Activated CD4-positive, alpha-beta memory T cell treated with anti-CD3 and anti-CD28 coated beads for 36 hours (primary cell): ENCODE data around the gene FAM53A. TPM values are rescaled to one million over a fixed set of nuclear protein-coding genes. Genes with fewer than 3 reads are reported as not detected.

Experiments used
- CTCF ChIA-PET: fragments of 350-600 bp; sonication (Branson Sonifier 250); formaldehyde crosslinking; loops from one replicate; lab custom pipeline; 2021; ENCODE audit warnings: antibody characterized with exemption, inconsistent platforms; lab: Charles Lee
- POLR2A ChIA-PET: fragments of 350-600 bp; sonication (Branson Sonifier 250); formaldehyde crosslinking; loops from one replicate; lab custom pipeline; 2021; ENCODE audit warnings: antibody characterized with exemption; lab: Charles Lee
- DNase-seq: peaks from one replicate; pipeline ENCODE4 v3.0.0-alpha.2; 2020
- H3K27ac Mint-ChIP-seq: one replicate; pipeline ENCODE4 v1.8.0; 2021; ENCODE audit warnings: mixed read lengths
- H3K27me3 Mint-ChIP-seq: one replicate; pipeline ENCODE4 v1.8.0; 2021; ENCODE audit warnings: mixed read lengths
- H3K36me3 Mint-ChIP-seq: one replicate; pipeline ENCODE4 v1.8.0; 2021; ENCODE audit warnings: mixed read lengths
- H3K4me1 Mint-ChIP-seq: one replicate; pipeline ENCODE4 v1.8.0; 2021; ENCODE audit warnings: low read depth, mixed read lengths
- H3K4me3 Mint-ChIP-seq: one replicate; pipeline ENCODE4 v1.8.0; 2021; ENCODE audit warnings: mild to moderate bottlenecking, mixed read lengths
- H3K9me3 Mint-ChIP-seq: one replicate; pipeline ENCODE4 v1.8.0; 2021; ENCODE audit warnings: mixed read lengths
- intact Hi-C: fragments of 100-400 bp; cut with micrococcal nuclease; formaldehyde crosslinking; loops from one replicate; pipeline ENCODE4 v1.15.1; 2023
- total RNA-seq, 2 experiments: library from RNA; stranded (reverse); gene quantifications; one replicate each; pipeline ENCODE4 v1.2.3, GENCODE V29; 2021

FAM53A gene, protein sequence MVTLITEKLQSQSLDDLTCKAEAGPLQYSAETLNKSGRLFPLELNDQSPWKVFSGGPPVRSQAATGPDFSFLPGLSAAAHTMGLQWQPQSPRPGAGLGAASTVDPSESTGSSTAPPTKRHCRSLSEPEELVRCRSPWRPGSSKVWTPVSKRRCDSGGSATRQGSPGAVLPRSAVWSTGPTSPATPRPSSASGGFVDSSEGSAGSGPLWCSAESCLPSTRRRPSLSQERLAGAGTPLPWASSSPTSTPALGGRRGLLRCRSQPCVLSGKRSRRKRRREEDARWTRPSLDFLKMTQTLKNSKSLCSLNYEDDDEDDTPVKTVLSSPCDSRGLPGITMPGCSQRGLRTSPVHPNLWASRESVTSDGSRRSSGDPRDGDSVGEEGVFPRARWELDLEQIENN
- total RNA-seq: 1 to 10 TPM; 1.3 to 1.4 TPM

- peak; percentile 26 for DNase-seq
- H3K27me3 Mint-ChIP-seq: no peaks in the 10 kb centered on the region
- no peaks in the 10 kb centered on the region for H3K9me3 Mint-ChIP-seq
- no peaks in the 10 kb centered on the region for H3K36me3 Mint-ChIP-seq
- CTCF ChIA-PET: interaction anchor here (1.4 to 2.2 kb wide), 2 partner anchors 10 to 126 kb away, joined by 4 to 18 read pairs; no protein-coding TSS in a partner anchor
- intact Hi-C loops: loop anchor here (1.0 to 10.0 kb wide), 3 partner anchors 104 to 897 kb away; partner anchors contain the start of gene LETM1
- H3K4me1 Mint-ChIP-seq: peaks cover 9% of the 10 kb centered on the region
- peak within 1 kb of the TSS; percentile 76 for H3K4me3 Mint-ChIP-seq
- H3K27ac Mint-ChIP-seq: no peak within 1 kb of the TSS
- POLR2A ChIA-PET: interaction anchor here (0.7 kb wide), 1 partner anchor 172 kb away, joined by 3 read pairs; the partner anchor contains the start of gene LETM1
Observed at GRCh38 chr4:1683736-1684505, at the start of gene FAM53A. FAM53A (minus strand) TSS chr4:1684313; CDS start chr4:1668741, 15,572 bp downstream.

GRCh38 chr4:1732911-1733310, 48.8 kb upstream of the FAM53A start:
- intact Hi-C loops: no loop called here

GRCh38 chr4:1731180-1731579, 47.1 kb upstream of the FAM53A start:
- DNase-seq: peak; percentile 65
- no peak overlapping the region for H3K4me3 Mint-ChIP-seq
- H3K9me3 Mint-ChIP-seq: no peaks in the 10 kb centered on the region
- no peaks in the 10 kb centered on the region for H3K27me3 Mint-ChIP-seq
- intact Hi-C loops: no loop called here
- ChIA-PET CTCF (interaction anchor here (1.8 to 5.2 kb wide), 2 partner anchors 21 to 38 kb away, joined by 8 to 69 read pairs; no protein-coding TSS in a partner anchor), POLR2A (interaction anchor here (0.9 to 1.3 kb wide), 5 partner anchors 9 to 140 kb away, joined by 3 to 8 read pairs (median 3); partner anchors contain the start of genes TACC3 and TMEM129)
- peaks cover 70% of the 10 kb centered on the region for H3K36me3 Mint-ChIP-seq
- peaks cover 47% of the 10 kb centered on the region for H3K4me1 Mint-ChIP-seq
- peak overlapping the region; percentile 53 for H3K27ac Mint-ChIP-seq

More at GRCh38 chr4:1732911-1733310, 48.8 kb upstream of the FAM53A start:
- H3K4me1 Mint-ChIP-seq: peaks cover 31% of the 10 kb centered on the region
- H3K27ac Mint-ChIP-seq: no peak overlapping the region
- peaks cover 3% of the 10 kb centered on the region for H3K9me3 Mint-ChIP-seq
- no peaks in the 10 kb centered on the region for H3K27me3 Mint-ChIP-seq
- peaks cover 70% of the 10 kb centered on the region for H3K36me3 Mint-ChIP-seq
- ChIA-PET CTCF (interaction anchor here (0.8 to 5.2 kb wide), 3 partner anchors 15 to 167 kb away, joined by 3 to 69 read pairs (median 4); no protein-coding TSS in a partner anchor), POLR2A (no interaction called here)
- DNase-seq: no peak
- no peak overlapping the region for H3K4me3 Mint-ChIP-seq

DNA sequence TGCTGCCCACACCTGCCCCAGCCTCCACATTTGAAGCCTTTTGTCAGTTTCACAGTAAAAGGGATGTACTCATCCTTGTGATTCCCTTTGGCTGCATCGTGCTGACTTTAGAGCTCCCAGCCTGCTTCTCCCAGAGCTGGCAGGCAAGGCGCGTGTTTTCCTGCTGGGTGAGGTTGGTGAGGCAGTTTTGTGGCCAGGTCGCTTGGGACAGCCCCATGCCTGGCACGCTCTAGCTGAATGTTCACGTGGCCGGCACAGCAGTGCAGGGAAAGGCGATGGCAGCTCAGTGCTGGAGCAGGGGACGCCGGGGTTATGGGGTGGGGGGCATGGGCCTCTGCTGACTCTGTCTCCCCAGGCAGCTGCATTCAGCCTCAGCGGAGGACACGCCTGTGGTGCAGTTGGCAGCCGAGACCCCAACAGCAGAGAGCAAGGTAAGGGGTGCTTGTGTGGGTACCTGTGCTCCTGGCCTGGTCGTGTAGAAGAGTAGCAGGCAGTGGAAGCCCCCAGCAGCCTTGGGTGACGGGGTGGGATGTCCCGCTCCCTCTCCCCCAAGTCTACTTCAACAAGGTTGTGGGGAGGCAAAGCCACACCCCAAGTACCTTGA, 46.5 kb upstream of the FAM53A start:
- no peak for DNase-seq
- ChIA-PET CTCF (interaction anchor here (0.8 to 5.2 kb wide), 4 partner anchors 10 to 510 kb away, joined by 3 to 69 read pairs (median 6); partner anchors contain the start of gene TMEM129), POLR2A (interaction anchor here (0.6 to 1.3 kb wide), 5 partner anchors 10 to 140 kb away, joined by 3 to 8 read pairs (median 3); partner anchors contain the start of genes TACC3 and TMEM129)
- intact Hi-C loops: no loop called here
- Mint-ChIP-seq H3K4me3 (no peak overlapping the region), H3K9me3 (no peaks in the 10 kb centered on the region), H3K27ac (peak overlapping the region; percentile 53), H3K27me3 (no peaks in the 10 kb centered on the region), H3K4me1 (peaks cover 50% of the 10 kb centered on the region), H3K36me3 (peaks cover 70% of the 10 kb centered on the region)

DNA sequence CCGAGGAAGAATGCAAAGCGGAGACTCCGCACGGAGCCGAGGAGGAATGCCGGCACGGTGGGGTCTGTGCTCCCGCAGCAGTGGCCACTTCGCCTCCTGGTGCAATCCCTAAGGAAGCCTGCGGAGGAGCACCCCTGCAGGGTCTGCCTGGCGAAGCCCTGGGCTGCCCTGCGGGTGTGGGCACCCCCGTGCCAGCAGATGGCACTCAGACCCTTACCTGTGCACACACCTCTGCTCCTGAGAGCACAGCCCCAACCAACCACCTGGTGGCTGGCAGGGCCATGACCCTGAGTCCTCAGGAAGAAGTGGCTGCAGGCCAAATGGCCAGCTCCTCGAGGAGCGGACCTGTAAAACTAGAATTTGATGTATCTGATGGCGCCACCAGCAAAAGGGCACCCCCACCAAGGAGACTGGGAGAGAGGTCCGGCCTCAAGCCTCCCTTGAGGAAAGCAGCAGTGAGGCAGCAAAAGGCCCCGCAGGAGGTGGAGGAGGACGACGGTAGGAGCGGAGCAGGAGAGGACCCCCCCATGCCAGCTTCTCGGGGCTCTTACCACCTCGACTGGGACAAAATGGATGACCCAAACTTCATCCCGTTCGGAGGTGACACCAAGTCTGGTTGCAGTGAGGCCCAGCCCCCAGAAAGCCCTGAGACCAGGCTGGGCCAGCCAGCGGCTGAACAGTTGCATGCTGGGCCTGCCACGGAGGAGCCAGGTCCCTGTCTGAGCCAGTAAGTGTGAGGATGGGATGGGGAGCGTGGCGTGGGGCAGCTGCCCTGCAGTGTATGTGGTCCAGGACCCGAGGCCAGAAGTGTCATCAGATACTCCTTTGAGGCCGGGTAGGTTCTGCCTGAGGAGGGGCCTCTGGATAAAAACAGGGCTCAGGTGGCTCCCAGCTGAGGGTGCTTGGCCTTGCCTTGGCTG, 44.2 kb upstream of the FAM53A start:
- Mint-ChIP-seq H3K27ac (no peak overlapping the region), H3K36me3 (peaks cover 79% of the 10 kb centered on the region), H3K27me3 (no peaks in the 10 kb centered on the region), H3K9me3 (no peaks in the 10 kb centered on the region), H3K4me1 (peaks cover 68% of the 10 kb centered on the region), H3K4me3 (no peak overlapping the region)
- DNase-seq: no peak
- ChIA-PET POLR2A (interaction anchor here (1.1 kb wide), 1 partner anchor 18 kb away, joined by 3 read pairs; no protein-coding TSS in a partner anchor), CTCF (interaction anchor here (0.9 to 6.0 kb wide), 6 partner anchors 16 to 120 kb away, joined by 3 to 142 read pairs (median 10); partner anchors contain the start of gene SLBP)
- intact Hi-C loops: no loop called here

GRCh38 chr4:1727117-1728031, 43.3 kb upstream of the FAM53A start:
- ChIA-PET POLR2A (interaction anchor here (1.1 to 1.3 kb wide), 2 partner anchors 34 to 257 kb away, joined by 3 read pairs; no protein-coding TSS in a partner anchor), CTCF (interaction anchor here (0.9 to 6.0 kb wide), 5 partner anchors 15 to 121 kb away, joined by 3 to 142 read pairs (median 6); partner anchors contain the start of gene SLBP)
- H3K9me3 Mint-ChIP-seq: no peaks in the 10 kb centered on the region
- intact Hi-C loops: loop anchor here (2.0 kb wide), 1 partner anchor 15 kb away; the partner anchor contains the start of gene SLBP
- H3K27me3 Mint-ChIP-seq: no peaks in the 10 kb centered on the region
- no peak overlapping the region for H3K27ac Mint-ChIP-seq
- no peak overlapping the region for H3K4me3 Mint-ChIP-seq
- H3K36me3 Mint-ChIP-seq: peaks cover 81% of the 10 kb centered on the region
- H3K4me1 Mint-ChIP-seq: peaks cover 75% of the 10 kb centered on the region
- DNase-seq: no peak

DNA sequence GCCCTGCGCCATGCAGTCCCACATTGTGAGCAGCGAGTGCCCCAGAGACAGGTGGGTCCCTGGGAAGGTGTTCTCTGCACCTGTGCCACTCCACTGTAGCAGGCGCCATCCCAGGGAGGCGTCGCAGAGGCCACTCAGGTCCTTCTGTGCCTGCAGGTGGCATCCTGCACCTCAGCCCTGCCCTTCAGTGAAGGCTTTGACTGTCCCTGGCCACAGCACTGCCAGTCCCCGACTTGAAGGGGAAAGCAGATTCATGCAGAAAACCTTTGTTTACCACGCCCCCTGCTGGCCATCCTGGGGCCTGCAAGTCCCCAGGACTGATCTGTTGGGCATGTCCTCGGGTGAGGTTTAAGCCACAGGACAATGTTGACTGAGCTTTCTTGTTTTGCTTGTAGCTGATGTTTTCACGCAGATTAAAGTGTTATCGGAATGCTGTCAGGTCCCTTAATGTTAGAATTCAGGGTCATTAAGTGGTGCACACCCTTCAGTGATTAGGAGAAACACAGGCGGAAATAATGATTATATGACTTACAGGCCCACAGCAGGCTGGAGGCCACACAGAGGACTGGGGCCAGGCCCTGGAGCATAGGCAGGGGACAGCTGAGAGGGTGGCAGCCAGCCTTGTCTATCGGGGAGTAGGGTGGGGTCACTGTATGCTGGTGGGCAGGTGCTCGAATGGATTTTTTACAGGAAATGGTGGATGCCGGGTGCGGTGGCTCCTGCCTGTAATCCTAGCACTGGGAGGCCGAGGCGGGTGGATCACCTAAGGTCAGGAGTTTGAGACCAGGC, 42.2 kb upstream of the FAM53A start:
- CTCF ChIA-PET: interaction anchor here (0.6 to 6.0 kb wide), 9 partner anchors 8 to 122 kb away, joined by 3 to 142 read pairs (median 6); no protein-coding TSS in a partner anchor

GRCh38 chr4:1725521-1725920, 41.4 kb upstream of the FAM53A start:
- H3K4me1 Mint-ChIP-seq: peaks cover 63% of the 10 kb centered on the region
- no peaks in the 10 kb centered on the region for H3K9me3 Mint-ChIP-seq
- CTCF ChIA-PET: interaction anchor here (0.9 to 6.0 kb wide), 5 partner anchors 8 to 62 kb away, joined by 3 to 142 read pairs (median 11); no protein-coding TSS in a partner anchor
- no peaks in the 10 kb centered on the region for H3K27me3 Mint-ChIP-seq
- intact Hi-C loops: no loop called here
- DNase-seq: no peak
- no peak overlapping the region for H3K4me3 Mint-ChIP-seq
- POLR2A ChIA-PET: interaction anchor here (1.6 kb wide), 1 partner anchor 32 kb away, joined by 7 read pairs; no protein-coding TSS in a partner anchor
- H3K27ac Mint-ChIP-seq: peak overlapping the region; percentile 46
- peaks cover 75% of the 10 kb centered on the region for H3K36me3 Mint-ChIP-seq

More for the DNA sequence above, 42.2 kb upstream of the FAM53A start:
- Mint-ChIP-seq H3K27ac (peak overlapping the region; percentile 61), H3K9me3 (no peaks in the 10 kb centered on the region), H3K36me3 (peaks cover 81% of the 10 kb centered on the region), H3K4me3 (no peak overlapping the region), H3K4me1 (peaks cover 72% of the 10 kb centered on the region), H3K27me3 (no peaks in the 10 kb centered on the region)
- intact Hi-C loops: loop anchor here (1.0 to 2.0 kb wide), 2 partner anchors 14 to 33 kb away; partner anchors contain the start of gene SLBP
- peak; percentile 92 for DNase-seq
- POLR2A ChIA-PET: interaction anchor here (1.1 to 1.6 kb wide), 3 partner anchors 33 to 258 kb away, joined by 3 to 7 read pairs (median 3); no protein-coding TSS in a partner anchor
